Measurements from ENCODE around the gene KCNH6.

Gene KCNH6

DNA sequence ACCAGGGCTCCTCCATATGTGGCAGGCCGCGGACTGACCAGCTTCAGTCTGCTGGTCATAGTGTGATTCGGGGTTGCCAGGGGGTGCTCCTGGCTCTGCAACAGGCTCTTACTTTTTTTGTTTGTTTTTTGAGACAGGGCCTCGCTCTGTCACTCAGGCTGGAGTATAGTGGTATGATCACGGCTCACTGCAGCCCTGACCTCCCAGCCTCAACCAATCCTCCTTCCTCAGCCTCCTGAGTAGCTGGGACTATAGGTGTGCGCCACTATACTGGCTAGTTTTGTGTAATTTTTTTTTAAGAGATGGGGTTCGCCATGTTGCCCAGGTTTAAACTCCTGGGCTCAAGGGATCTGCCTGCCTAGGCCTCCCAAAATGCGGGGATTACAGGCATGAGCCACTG is 11.8 kb upstream of the KCNH6 start:
- DNase-seq (ENCODE audit: low spot score) = no peak

DNA sequence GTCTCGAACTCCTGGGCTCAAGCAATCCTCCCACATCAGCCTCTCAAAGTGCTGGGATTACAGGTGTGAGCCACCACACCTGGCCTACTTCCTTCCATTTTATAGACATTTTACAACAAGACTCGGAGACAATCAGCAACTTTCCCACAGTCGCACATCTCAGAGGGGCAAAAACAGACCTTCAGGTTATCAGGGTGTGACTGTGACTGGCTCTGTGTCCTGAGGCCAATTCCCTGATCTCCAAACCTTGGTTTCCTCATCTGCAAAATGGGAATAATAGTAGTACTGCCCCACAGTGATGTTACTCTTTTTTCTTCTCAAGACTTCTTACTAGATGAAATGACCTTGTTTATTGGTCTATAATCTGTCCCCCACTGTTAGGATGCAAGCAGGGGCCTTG is 10.8 kb upstream of the KCNH6 start:
- DNase-seq (ENCODE audit: low spot score) = no peak

DNA sequence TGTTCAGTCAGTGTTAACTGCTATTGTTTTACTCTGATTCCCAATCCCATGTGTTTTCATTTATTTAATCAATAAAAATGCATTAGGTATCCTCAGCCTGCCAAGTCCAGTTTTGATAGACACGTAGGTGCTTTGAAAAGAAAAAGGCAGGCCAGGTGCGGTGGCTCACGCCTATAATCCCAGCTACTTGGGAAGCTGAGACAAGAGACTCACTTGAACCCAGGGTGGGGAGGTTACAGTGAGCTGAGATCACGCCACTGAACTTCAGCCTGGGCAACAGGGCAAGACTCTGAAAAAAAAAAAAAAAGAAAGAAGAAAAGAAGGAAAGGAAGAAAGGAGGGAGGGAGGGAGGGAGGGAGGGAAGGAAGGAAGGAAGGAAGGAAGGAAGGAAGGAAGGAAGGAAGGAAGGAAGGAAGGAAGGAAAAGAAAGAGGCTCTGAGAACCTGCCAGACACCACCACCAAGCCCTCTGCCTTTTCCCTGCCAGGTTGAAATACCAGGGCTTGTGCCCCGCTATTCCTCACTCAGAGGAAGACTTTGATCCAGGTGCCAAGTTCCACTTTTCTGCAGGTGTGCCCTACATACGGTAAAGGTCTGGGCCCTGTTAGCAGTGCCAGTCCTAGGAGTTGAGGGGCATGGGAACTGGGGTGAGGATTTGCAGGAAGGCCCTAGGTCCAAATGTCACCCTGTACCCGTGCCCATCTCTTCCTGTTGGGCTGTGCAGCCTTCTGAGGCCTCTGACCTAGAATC is 10.1 kb upstream of the KCNH6 start:
- DNase-seq (ENCODE audit: low spot score) = no peak

DNA sequence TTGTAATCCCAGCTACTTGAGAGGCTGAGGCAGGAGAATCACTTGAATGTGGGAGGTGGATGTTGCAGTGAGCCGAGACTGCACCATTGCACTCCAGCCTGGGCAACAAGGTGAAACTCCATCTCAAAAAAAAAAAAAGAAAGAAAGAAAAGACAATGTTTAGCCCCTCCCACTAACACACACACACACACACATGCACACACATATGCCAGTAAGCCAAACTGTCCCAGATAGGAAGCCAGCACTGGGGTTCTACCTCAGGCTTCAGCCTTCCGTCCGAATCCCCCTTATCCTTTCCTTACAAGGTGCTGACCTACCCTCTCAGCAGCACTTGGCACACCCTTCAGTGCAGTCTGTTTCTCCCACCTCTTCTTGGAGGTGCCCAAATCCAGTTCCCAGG is 8.7 kb upstream of the KCNH6 start:
- DNase-seq (ENCODE audit: low spot score) = no peak

DNA sequence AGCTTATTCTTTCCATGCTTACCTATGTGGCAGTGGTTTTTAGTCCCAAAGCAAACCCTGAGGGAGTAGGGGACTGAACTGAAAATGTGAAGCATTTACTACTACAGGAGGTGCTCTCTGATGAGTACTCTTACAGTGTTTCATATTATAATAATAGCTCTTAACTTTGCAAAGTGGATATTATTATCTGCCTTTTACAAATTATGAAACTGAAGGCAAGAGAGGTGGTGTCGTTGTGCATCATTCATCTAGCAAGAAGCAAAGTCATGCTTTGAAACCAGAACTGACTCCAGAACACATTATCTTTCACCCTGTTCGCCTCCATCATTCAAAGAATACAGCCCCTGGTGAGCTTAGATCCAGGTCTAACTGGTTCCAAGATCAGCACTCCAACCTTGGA is 8.2 kb upstream of the KCNH6 start:
- DNase-seq (ENCODE audit: low spot score) = no peak

DNA sequence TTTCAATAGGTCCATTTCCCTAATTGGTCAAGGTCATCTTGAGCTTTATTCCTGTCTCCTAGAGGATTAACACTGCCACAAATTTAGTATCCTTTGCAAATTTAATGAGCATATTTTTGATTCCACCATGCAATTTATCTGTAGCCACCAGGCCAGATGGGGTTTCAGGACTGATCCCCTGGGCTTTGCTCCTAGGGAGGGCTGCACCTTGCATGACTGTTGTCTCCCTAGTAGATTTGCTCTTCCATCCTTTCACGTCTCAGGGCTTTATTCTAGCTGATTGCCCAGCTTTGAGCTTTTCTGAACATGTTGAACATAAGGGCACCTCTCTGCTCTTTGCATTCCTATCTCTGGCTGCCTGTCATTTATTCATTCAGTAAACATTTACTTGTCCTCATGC is 7.7 kb upstream of the KCNH6 start:
- DNase-seq (ENCODE audit: low spot score) = no peak

DNA sequence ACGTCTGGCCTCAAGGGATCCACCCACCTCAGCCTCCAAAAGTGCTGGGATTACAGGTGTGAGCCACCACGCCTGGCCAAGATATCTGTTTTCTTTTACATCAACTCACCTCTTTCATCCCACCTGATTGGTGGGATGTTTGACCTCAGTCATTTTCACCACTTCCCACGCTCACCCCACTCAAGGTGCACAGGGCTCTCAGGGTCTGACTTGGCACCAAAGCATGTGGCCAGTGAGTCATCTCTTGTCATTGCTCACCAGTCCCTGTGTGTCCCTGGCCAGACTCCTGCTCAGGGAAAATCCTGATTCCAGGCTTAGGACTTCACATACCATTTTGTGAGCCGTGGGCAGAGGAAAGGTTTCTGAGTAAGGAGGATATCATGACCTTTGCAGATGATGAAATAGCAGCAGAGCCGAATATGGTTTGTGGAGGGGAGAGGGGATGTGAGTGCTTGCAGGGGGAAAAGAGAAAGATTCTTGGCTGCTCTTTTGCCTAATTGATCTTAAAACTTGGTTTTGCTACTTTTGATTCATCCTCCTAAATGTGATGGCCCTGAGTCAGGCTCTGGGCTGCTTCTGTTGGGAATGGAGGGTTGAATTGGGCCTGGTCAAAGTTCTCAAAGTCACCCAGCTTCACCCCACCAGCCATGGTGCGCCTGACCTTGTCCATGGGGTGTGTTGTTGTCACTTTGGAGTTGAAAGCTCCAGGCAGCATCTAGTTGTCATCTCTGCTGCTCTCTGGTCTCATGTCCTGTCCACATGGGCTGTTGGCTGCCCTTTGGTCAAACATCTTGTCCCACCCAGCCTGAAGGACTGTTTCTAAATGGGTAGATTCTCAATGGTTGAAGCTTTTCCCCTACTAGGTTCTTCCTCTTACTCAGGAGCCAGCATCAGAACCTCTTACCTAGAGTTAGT is 6.0 kb upstream of the KCNH6 start:
- DNase-seq (ENCODE audit: low spot score) = no peak

DNA sequence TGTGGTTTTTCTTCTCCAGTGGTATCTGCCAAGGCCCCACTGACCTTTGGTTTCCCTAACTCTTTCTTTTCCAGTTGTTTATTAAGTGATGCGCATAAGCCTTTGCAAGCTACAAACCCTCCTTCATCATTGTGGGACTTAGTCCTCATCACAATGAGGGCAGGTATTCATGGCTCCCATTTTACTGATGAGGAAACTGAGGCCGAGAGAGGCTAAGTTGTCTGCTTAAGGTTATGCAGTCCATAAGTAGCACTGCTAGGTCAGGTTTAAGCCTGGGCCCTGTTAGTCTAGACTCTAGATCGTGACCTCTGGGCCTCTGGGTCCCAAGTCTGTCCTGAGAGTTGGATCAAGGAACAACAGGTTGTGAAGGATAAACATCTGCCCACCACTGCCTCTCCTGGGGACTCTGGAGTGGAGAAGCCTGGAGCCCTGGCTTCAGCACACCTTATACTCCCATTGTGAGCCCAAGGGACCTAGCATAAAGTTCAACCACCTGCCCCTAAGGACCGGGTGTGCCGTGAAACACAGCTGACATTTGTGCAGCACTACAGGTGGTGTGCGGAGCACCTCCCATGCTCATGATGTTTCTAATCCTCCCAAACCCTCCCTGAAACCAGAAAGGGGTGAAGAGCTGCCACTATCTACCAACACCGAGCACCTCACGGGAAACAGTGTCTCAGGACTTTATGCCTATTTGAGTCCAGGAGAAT is 5.2 kb upstream of the KCNH6 start:
- no peak for DNase-seq (ENCODE audit: low spot score)

DNA sequence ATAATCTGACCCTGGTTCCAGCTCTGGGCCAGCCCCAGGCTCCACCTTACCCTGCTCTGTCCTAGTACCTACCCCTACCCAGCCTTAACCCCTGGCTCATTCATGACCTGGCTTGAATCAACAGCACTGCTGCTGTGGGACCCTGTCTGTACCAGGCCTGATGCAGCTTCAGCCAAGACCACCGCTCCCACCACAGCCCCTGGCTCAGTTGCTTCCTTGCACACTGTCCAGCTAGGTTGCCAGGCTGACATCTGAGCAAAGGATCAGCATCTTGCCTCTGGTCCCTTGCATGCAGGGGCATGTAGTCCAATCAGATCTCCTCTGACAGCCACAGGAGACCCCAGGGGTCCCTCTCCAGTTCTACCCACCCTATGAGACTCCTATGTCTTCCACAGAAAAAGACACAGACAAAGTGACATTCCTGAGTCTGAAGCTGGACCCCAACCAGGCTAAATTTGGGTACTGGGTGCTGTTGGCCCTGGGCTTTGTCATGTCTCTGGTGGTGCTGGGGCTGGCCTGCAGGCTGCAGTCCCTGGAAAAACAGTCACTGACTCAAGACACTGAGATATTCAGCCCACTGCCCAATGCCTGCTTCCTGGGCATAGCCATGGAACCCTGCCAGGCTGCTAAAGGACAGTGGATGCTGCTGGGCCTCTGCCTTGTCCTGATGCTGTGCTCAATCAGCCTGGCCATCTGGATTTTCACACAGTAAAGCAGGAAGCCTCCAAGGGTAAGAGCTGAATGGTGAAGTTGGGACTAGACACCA is 3.9 kb upstream of the KCNH6 start:
- DNase-seq (ENCODE audit: low spot score) = no peak

DNA sequence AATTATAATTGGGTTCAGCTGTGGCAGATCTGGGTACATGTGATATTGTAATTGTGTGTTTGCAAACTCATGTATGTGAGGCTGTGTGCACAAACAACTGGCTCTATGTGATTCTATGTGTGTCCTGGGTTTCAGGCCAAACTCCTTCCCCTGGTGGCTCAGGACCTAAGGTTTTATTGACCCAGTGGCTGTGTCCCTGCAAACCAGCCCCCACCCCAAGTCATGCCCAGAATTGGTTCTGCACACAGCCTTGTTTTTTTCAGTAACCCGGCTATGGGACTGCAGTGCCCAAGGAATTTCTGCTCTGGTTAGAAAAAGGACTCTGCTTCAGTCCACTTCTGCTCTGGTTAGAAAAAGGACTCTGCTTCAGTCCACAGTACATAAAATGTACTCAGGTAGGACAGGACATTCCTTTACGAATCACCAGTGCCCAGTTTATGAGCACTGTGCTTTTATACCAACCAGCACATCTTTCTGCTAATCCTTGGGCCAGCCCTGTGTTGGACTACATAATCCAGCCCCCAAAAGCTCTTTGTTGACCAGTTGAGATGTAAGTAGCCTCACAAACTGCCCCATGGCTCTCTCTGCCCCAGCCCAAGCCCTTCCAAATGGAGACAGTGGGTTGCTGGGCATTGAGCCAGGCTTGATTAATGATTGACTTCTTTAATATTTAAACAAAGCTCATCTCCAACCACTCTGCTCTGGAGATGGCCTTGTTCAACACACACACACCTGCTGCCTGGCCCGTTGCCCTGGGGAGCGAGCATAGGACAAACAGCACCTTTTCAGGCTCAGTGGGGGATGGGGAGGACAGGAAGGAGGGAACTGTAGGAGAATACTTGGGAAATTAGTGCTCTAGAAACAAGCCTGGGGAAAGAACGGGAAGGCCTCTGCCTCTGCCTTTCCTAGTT is 2.9 kb upstream of the KCNH6 start:
- DNase-seq (ENCODE audit: low spot score) = no peak

DNA sequence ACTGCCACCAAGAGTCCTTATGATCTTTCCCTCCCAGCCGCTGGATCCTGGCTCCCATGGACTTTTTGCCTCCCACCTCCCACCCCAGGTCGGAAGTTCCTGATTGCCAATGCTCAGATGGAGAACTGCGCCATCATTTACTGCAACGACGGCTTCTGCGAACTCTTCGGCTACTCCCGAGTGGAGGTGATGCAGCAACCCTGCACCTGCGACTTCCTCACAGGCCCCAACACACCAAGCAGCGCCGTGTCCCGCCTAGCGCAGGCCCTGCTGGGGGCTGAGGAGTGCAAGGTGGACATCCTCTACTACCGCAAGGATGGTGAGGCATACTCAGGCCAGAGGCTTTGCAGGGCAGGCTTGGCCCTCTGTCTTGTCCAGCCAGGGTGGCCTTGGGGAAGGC is 893 bp downstream of the KCNH6 start:
- no peak for DNase-seq (ENCODE audit: low spot score)

DNA sequence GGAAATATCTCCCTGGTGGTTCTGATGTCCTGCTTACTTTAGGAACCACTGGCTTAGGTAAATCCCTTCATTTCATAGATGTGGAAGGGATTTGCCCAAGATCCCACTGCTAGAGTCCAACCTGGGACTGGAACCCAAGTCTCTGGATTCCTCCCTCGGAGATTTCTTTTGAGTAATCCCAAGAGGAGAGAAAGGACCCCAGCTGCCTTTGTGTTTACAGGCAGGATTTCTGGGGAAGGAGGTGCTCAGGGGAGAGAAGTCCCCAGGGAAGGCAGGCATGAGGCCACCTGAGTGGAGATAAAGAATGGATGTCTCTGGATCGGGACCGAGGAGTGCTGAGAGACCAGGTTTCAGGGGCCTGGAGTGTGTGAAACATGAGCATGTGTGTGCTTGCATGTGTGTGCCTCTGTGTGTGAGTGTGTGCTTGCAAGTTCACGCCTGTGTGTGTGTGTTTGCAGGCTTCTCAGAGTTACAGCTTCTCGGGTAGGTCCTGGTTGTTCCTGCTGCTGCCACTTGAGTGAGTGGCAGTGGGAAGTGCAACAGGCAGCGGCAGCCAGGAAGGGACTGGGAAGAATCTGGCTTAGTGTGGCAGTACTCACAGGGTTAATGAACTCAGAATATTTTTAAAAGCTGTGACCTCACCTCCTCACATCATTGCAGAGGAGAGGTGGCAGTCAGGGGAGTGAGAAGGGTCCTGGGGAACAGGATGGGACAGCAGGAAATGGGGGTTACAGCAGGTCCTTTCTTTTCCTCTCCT is 2.2 kb downstream of the KCNH6 start:
- no peak for DNase-seq (ENCODE audit: low spot score)

DNA sequence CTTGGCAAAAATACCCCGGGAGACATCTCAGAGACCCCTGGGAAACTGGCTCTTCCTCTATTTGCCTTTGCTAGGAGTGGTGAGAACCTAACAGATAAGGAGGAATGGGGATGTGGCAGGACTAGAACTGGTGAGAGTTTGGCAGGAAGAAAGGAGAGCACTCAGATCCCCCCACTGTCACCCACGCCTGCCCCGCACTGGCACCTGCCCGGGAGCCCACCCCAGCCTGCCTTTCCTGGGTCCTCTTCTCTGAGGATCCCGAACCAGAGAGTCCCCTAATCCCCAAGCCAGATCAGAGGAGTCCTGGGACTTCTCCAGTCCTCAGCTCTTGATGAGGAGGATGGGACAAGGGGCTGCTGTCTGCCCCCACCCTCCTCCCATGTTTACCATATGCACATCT is 3.7 kb downstream of the KCNH6 start:
- no peak for DNase-seq (ENCODE audit: low spot score)

DNA sequence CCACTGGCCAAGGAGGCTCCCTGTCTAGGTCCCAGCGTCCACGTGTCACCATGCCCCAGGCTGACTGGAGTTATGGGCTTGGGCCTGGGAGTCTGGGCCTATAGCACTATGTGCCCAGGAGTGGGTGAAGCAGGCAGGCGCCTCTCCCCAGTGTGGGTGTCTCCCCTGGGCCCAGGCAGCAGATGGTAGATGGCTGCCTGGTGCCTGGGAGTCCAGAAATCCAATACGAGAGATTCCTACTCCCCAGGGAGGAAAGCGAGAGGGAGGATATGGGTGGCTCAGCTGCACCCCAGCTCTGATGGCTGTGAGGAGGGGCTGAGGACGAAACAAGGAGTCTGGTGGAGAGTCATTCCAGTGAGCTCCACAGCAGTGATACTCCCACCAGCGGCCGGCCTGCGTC is 5.0 kb downstream of the KCNH6 start:
- DNase-seq (ENCODE audit: low spot score) = no peak

DNA sequence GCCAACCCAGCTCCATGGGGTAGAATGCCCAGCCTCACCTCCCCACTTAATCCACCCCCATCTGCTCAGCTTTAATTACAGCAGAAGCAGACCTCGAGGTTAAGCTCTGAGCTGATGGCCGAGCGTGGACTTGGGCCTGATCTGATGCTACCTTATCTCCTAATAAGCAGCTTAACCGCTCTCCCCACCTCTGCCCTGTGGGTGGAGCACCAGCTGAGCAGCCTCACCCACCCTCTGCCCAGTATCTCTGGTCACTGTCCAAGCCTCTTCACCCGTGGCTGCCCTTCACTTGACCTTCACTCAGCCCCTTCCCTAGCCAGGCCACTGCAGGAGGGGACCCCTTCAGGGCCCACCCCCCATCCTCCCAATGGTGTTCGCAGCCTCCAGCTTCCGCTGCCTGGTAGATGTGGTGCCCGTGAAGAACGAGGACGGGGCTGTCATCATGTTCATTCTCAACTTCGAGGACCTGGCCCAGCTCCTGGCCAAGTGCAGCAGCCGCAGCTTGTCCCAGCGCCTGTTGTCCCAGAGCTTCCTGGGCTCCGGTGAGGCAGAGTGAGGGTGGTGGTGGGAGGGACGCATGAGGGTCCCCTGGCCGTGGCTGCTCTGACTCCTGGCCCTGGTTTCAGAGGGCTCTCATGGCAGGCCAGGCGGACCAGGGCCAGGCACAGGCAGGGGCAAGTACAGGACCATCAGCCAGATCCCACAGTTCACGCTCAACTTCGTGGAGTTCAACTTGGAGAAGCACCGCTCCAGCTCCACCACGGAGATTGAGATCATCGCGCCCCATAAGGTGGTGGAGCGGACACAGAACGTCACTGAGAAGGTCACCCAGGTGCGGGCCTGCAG is 6.8 kb downstream of the KCNH6 start:
- DNase-seq (ENCODE audit: low spot score) = no peak

DNA sequence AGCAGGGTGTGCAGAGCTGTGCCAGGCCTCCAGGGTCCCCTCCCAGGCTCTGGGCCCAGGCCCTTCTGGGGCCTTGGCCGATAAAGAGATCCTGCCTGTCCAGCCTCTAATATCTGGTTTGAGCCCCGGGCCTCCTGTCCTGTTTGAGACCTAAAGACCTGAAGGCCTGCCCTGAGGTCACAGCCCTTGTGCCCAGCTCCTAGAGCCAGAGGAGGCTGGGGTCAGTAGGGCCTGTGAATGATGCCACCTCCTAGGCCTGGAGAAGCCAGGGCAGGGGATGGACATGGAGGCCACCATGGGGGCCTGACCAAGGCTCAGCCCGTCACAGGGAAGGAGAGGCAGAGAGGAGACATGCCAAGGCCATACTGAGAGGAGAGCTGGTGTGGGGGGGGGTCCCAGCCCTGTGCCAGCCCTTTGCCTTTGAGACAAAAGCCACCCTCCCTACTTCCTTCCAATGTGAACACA is 7.4 kb downstream of the KCNH6 start:
- no peak for DNase-seq (ENCODE audit: low spot score)

DNA sequence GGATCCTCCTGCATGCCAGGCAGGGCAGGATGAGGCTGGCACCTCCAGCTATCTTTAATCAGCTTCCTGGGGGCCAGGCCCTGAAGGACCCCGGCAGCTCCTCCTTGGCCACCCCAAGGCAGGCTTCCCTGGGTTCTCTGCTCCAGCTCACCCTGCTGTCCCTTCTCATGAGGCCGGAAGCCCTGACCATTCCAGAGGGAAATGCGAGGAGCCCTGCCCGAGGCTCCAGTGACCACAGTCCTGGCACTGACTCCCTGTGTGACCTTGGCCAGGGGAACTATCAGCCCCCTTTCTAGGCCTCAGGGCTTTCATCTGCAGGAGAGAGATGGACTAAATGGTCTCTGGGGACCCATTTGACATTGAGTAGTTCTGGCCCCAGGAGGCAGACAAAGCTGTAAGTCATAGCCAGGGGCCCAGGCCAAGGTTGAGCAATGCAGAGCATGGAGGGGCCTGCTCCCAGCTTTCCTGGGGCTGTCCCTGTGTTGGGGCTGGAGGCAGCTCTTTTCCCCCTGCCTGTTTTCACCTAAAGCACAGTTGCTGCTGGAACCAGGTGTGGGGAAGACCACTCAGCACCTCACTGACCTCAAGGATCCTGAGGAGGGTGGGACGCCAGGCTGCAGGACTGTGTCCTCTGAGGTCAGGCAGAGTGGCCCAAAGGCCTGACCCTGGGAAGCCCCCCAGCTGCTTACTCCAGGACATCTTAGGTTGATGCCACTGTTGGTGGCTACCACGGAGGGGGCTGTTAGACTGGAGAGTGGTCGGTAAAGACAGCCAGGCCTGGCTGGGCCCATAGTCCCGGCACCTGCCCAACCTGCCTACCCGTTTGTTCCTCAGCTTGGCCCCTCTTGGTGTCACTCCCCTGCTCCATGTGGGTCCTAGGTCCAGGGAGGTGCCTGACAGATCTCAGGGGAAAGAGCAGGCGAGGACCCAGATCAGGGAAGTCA is 8.1 kb downstream of the KCNH6 start:
- no peak for DNase-seq (ENCODE audit: low spot score)

Measured in iPS-NIHi11 (cell line).